ENCODE measurements around the gene FSTL4.

- TF ChIP-seq EP300 (IDR thresholded peaks at IDR 0.05; ENCODE audit: low read depth): no peak
- TF ChIP-seq CTCF (IDR thresholded peaks at IDR 0.05): no peak
Measured at GRCh38 chr5:133579766-133580165, 32.6 kb downstream of the FSTL4 start.

All from transverse colon (tissue), 3 donors.